T47D (cell line): ENCODE results near the gene BLNK.

ENCODE experiments used
- DNase-seq, 2 experiments: peaks; one replicate each; pipeline versions ENCODE4 v3.0.0 to v3.0.0-alpha.2; 2011 to 2012; ENCODE audit warnings: low read depth in 1 of 2, low spot score in 1 of 2
- JUND ChIP-seq: IDR thresholded peaks from 2 replicates; pipeline ENCODE4 v1.6.1; 2012; ENCODE audit warnings: low read depth
- in situ Hi-C: cut with HindIII; loops from 2 replicates; pipeline ENCODE4 v1.10.0; 2016; ENCODE audit warnings: low sequenced_read_pairs, low pct_unique_long_range_greater_than_20kb

The BLNK gene

GRCh38 chr10:96176985-96177384 lies 94.4 kb downstream of the BLNK start:
- TF ChIP-seq JUND: no peak
- in situ Hi-C loops: no loop called here
- no peak for DNase-seq

GRCh38 chr10:96172666-96173065 lies 98.7 kb downstream of the BLNK start:
- in situ Hi-C loops: no loop called here
- no peak for DNase-seq
- no peak for TF ChIP-seq JUND

GRCh38 chr10:96170230-96170629 lies 101.1 kb downstream of the BLNK start:
- in situ Hi-C loops: no loop called here
- no peak for TF ChIP-seq JUND
- no peak for DNase-seq

GRCh38 chr10:96168546-96168945 lies 102.8 kb downstream of the BLNK start:
- TF ChIP-seq JUND: no peak
- in situ Hi-C loops: no loop called here
- DNase-seq: no peak

- in situ Hi-C loops: no loop called here
- no peak for TF ChIP-seq JUND
- no peak for DNase-seq
Observed at GRCh38 chr10:96165726-96166125, 105.6 kb downstream of the BLNK start.

GRCh38 chr10:96153070-96153469 lies 118.3 kb downstream of the BLNK start:
- DNase-seq: no peak
- in situ Hi-C loops: no loop called here
- no peak for TF ChIP-seq JUND

GRCh38 chr10:96152437-96152836 lies 118.9 kb downstream of the BLNK start:
- TF ChIP-seq JUND: no peak
- in situ Hi-C loops: no loop called here

More at GRCh38 chr10:96152437-96152836, 118.9 kb downstream of the BLNK start:
- DNase-seq: no peak
